KOPT-K1 (cell line): Measurements from ENCODE around the gene HAGH.
"Not testable (repeated sequence)": the region's sequence is repeated elsewhere in the genome, so short reads cannot be mapped to it uniquely, and the experiment has no call there.

Source experiments
- H3K27ac ChIP-seq: fragments of 200-600 bp; sonication (generic); 2 replicates; pipeline ENCODE4 v1.5.1; 2016; ENCODE audit warnings: antibody characterized with exemption, mild to moderate bottlenecking, low read depth, low read length; ENCODE audit not compliant: poor library complexity, severe bottlenecking
- H3K36me3 ChIP-seq: fragments of 200-600 bp; sonication (generic); 2 replicates; pipeline ENCODE4 v1.5.1; 2017; ENCODE audit warnings: antibody characterized with exemption, mild to moderate bottlenecking, low read length, moderate library complexity; ENCODE audit not compliant: insufficient read depth
- H3K9me3 ChIP-seq: fragments of 200-600 bp; sonication (generic); 2 replicates; pipeline ENCODE4 v1.5.1; 2017; ENCODE audit warnings: antibody characterized with exemption, low read length, mild to moderate bottlenecking; ENCODE audit not compliant: insufficient read depth, poor library complexity, severe bottlenecking

The HAGH gene

GRCh38 chr16:1807626-1808025, 19.0 kb downstream of the HAGH start:
- H3K36me3 ChIP-seq: peaks cover 31% of the 10 kb centered on the region; the same call in 1 of the 2 replicates
- H3K9me3 ChIP-seq: no peaks in the 10 kb centered on the region
- no peak overlapping the region for H3K27ac ChIP-seq

GRCh38 chr16:1800701-1801100, 25.9 kb downstream of the HAGH start:
- no peak overlapping the region for H3K27ac ChIP-seq
- peaks cover 30% of the 10 kb centered on the region for H3K9me3 ChIP-seq
- no peaks in the 10 kb centered on the region; the same call in 1 of the 2 replicates for H3K36me3 ChIP-seq

- peaks cover 30% of the 10 kb centered on the region for H3K9me3 ChIP-seq
- not testable (repeated sequence) for H3K27ac ChIP-seq, H3K36me3 ChIP-seq
Observed at GRCh38 chr16:1799263-1799662, 27.4 kb downstream of the HAGH start.

- no peak overlapping the region for H3K27ac ChIP-seq
- H3K9me3 ChIP-seq: peaks cover 30% of the 10 kb centered on the region
- H3K36me3 ChIP-seq: peaks cover 25% of the 10 kb centered on the region; the same call in 1 of the 2 replicates
Observed at GRCh38 chr16:1794908-1795666, 31.5 kb downstream of the HAGH start.

- Histone ChIP-seq H3K36me3 (peaks cover 33% of the 10 kb centered on the region; the same call in 1 of the 2 replicates), H3K9me3 (peaks cover 23% of the 10 kb centered on the region), H3K27ac (no peak overlapping the region)
Observed at GRCh38 chr16:1794221-1794871, 32.3 kb downstream of the HAGH start.

GRCh38 chr16:1793578-1794220, 32.9 kb downstream of the HAGH start, which contains the start of gene IGFALS:
TSS of gene IGFALS (minus strand) at chr16:1793705. CDS start at chr16:1793652, 53 bp downstream.
- H3K36me3 ChIP-seq: peaks cover 39% of the 10 kb centered on the region
- no peak within 1 kb of the TSS for H3K27ac ChIP-seq
- peaks cover 16% of the 10 kb centered on the region for H3K9me3 ChIP-seq

- Histone ChIP-seq H3K9me3 (peaks cover 10% of the 10 kb centered on the region), H3K36me3 (peaks cover 46% of the 10 kb centered on the region), H3K27ac (no peak overlapping the region)
Observed at GRCh38 chr16:1792836-1793577, 33.6 kb downstream of the HAGH start.

GRCh38 chr16:1791943-1792812, 34.4 kb downstream of the HAGH start:
- Histone ChIP-seq H3K9me3 (peaks cover 1% of the 10 kb centered on the region), H3K36me3 (peaks cover 54% of the 10 kb centered on the region), H3K27ac (no peak overlapping the region)

- H3K9me3 ChIP-seq: no peaks in the 10 kb centered on the region
- H3K27ac ChIP-seq: no peak overlapping the region
- H3K36me3 ChIP-seq: peaks cover 62% of the 10 kb centered on the region
Observed at GRCh38 chr16:1791256-1791942, 35.2 kb downstream of the HAGH start.

- no peak overlapping the region for H3K27ac ChIP-seq
- H3K9me3 ChIP-seq: no peaks in the 10 kb centered on the region
- peaks cover 69% of the 10 kb centered on the region for H3K36me3 ChIP-seq
Observed at GRCh38 chr16:1790611-1791255, 35.9 kb downstream of the HAGH start.

GRCh38 chr16:1790261-1790610, 36.4 kb downstream of the HAGH start:
- H3K27ac ChIP-seq: no peak overlapping the region
- no peaks in the 10 kb centered on the region for H3K9me3 ChIP-seq
- H3K36me3 ChIP-seq: peaks cover 74% of the 10 kb centered on the region

GRCh38 chr16:1789643-1790045, 37.0 kb downstream of the HAGH start:
- Histone ChIP-seq H3K36me3 (peaks cover 80% of the 10 kb centered on the region), H3K9me3 (no peaks in the 10 kb centered on the region), H3K27ac (no peak overlapping the region)

- Histone ChIP-seq H3K9me3 (no peaks in the 10 kb centered on the region), H3K27ac (no peak overlapping the region), H3K36me3 (peaks cover 80% of the 10 kb centered on the region)
Observed at GRCh38 chr16:1788708-1789100, 37.9 kb downstream of the HAGH start.
